GM23338 (cell line): ENCODE results near the gene DTWD1. TPM values are rescaled to one million over a fixed set of nuclear protein-coding genes. Genes with fewer than 3 reads are reported as not detected.

Experiments
- ATAC-seq: fragments of 200-7000 bp; cut with Tn5 transposase; 3 replicates; pipeline ENCODE4 v1.9.1; 2020
- DNase-seq: peaks from one replicate; pipeline ENCODE4 v3.0.0-alpha.2; 2015; ENCODE audit warnings: low spot score
- H2AFZ ChIP-seq: fragments of 200-600 bp; sonication (generic); 2 replicates; pipeline ENCODE4 v1.8.0; 2016; ENCODE audit warnings: antibody characterized with exemption, mild to moderate bottlenecking, moderate library complexity
- H3F3A ChIP-seq: fragments of 200-600 bp; sonication (generic); replicated peaks from 2 replicates; pipeline ENCODE4 v1.8.0; 2017; ENCODE audit warnings: antibody characterized with exemption, mixed run types, low read depth
- H3K27ac ChIP-seq: fragments of 200-600 bp; sonication (generic); 2 replicates; pipeline ENCODE4 v1.6.1; 2016; ENCODE audit warnings: low read depth
- H3K27me3 ChIP-seq: fragments of 200-600 bp; sonication (generic); 2 replicates; pipeline ENCODE4 v1.8.0; 2016; ENCODE audit warnings: mild to moderate bottlenecking, mixed run types, moderate library complexity; ENCODE audit not compliant: insufficient read depth
- H3K36me3 ChIP-seq: fragments of 200-600 bp; sonication (generic); 2 replicates; pipeline ENCODE4 v1.8.0; 2016; ENCODE audit warnings: mild to moderate bottlenecking; ENCODE audit not compliant: insufficient read depth
- H3K4me1 ChIP-seq: fragments of 200-600 bp; sonication (generic); 2 replicates; pipeline ENCODE4 v1.8.0; 2016; ENCODE audit warnings: mild to moderate bottlenecking, moderate library complexity; ENCODE audit not compliant: insufficient read depth
- H3K4me2 ChIP-seq: fragments of 200-600 bp; sonication (generic); 2 replicates; pipeline ENCODE4 v1.7.1; 2017; ENCODE audit warnings: mixed run types
- H3K4me3 ChIP-seq: fragments of 200-600 bp; sonication (generic); 2 replicates; pipeline ENCODE4 v1.6.1; 2016; ENCODE audit warnings: mixed run types
- H3K79me2 ChIP-seq: fragments of 200-600 bp; sonication (generic); replicated peaks from 2 replicates; pipeline ENCODE4 v1.8.0; 2017; ENCODE audit warnings: mild to moderate bottlenecking; ENCODE audit not compliant: insufficient read depth
- H3K9me2 ChIP-seq: fragments of 200-600 bp; sonication (generic); 2 replicates; pipeline ENCODE4 v1.8.0; 2017; ENCODE audit not compliant: insufficient read depth
- H4K20me1 ChIP-seq: fragments of 200-600 bp; sonication (generic); replicated peaks from 2 replicates; pipeline ENCODE4 v1.8.0; 2017; ENCODE audit warnings: mild to moderate bottlenecking; ENCODE audit not compliant: insufficient read depth
- H3K27ac Mint-ChIP-seq: 2 replicates; pipeline ENCODE4 v1.8.0; 2020; ENCODE audit warnings: inconsistent platforms, mild to moderate bottlenecking, moderate library complexity, mixed read lengths
- H3K27me3 Mint-ChIP-seq: 3 replicates; pipeline ENCODE4 v1.8.0; 2022; ENCODE audit warnings: low read depth, mild to moderate bottlenecking, moderate library complexity, mixed read lengths, inconsistent platforms; ENCODE audit not compliant: insufficient read depth, poor library complexity
- H3K36me3 Mint-ChIP-seq: 3 replicates; pipeline ENCODE4 v1.8.0; 2021; ENCODE audit warnings: low read depth, mild to moderate bottlenecking, inconsistent platforms, moderate library complexity, mixed read lengths
- H3K4me1 Mint-ChIP-seq: 3 replicates; pipeline ENCODE4 v1.8.0; 2020; ENCODE audit warnings: mild to moderate bottlenecking, inconsistent platforms, mixed read lengths
- H3K4me3 Mint-ChIP-seq: 3 replicates; pipeline ENCODE4 v1.8.0; 2021; ENCODE audit warnings: moderate library complexity, mild to moderate bottlenecking, inconsistent platforms, mixed read lengths
- H3K9me3 Mint-ChIP-seq: 3 replicates; pipeline ENCODE4 v1.8.0; 2020; ENCODE audit warnings: moderate library complexity, mild to moderate bottlenecking, inconsistent platforms, mixed read lengths
- CREB1 ChIP-seq: fragments of 250-450 bp; sonication (Bioruptor Pico); IDR thresholded peaks from 2 replicates; pipeline ENCODE4 v1.5.0; 2020; ENCODE audit warnings: low read depth, mild to moderate bottlenecking, moderate library complexity
- EZH2 ChIP-seq: fragments of 200-600 bp; sonication (generic); IDR thresholded peaks from one replicate; pipeline ENCODE4 v1.8.0; 2017; ENCODE audit warnings: antibody characterized with exemption, mild to moderate bottlenecking, low read depth; ENCODE audit not compliant: unreplicated experiment
- EZH2phosphoT487 ChIP-seq: fragments of 200-600 bp; sonication (generic); IDR thresholded peaks from one replicate; pipeline ENCODE4 v1.8.1; 2018; ENCODE audit warnings: antibody characterized with exemption; ENCODE audit not compliant: unreplicated experiment
- NANOG ChIP-seq: IDR thresholded peaks from 2 replicates; pipeline ENCODE4 v1.6.1; 2016; ENCODE audit warnings: antibody characterized with exemption, borderline replicate concordance
- POLR2AphosphoS5 ChIP-seq: IDR thresholded peaks from 2 replicates; pipeline ENCODE4 v1.6.1; 2016; ENCODE audit warnings: antibody characterized with exemption, low read depth
- STAT1 ChIP-seq: IDR thresholded peaks from one replicate; pipeline ENCODE4 v1.6.1; 2016; ENCODE audit warnings: antibody characterized with exemption; ENCODE audit not compliant: unreplicated experiment
- ZNF114 ChIP-seq: fragments of 250-450 bp; sonication (Bioruptor Pico); IDR thresholded peaks from 2 replicates; pipeline ENCODE4 v1.5.0; 2020; ENCODE audit warnings: mild to moderate bottlenecking, moderate library complexity
- ZNF331 ChIP-seq: fragments of 250-450 bp; sonication (Bioruptor Pico); IDR thresholded peaks from 2 replicates; pipeline ENCODE4 v1.5.0; 2020; ENCODE audit warnings: low read depth, mild to moderate bottlenecking, moderate library complexity
- ZNF462 ChIP-seq: fragments of 250-450 bp; sonication (Bioruptor Pico); IDR thresholded peaks from 2 replicates; pipeline ENCODE4 v1.5.0; 2020; ENCODE audit warnings: mild to moderate bottlenecking, moderate library complexity
- polyA plus RNA-seq: library from polyadenylated mRNA; unstranded; fragments of >200 nt; fragmentation: Nextera tagmentation; extraction: Ambion mirVana; gene quantifications from 2 replicates; pipeline ENCODE4 v1.2.1, GENCODE V29; 2016
- total RNA-seq: library from RNA; depleted of rRNA; stranded (reverse); fragments of >200 nt; shearing (Covaris generic); gene quantifications from 2 replicates; pipeline ENCODE4 v1.2.3, GENCODE V29; 2014
- TF ChIP-seq, protein P1 (sequence below), 2 experiments: fragments of 200-600 bp in 1 of 2; sonication (generic) in 1 of 2; conservative IDR thresholded peaks; 2 replicates each; pipeline versions ENCODE4 v1.5.1 to v1.6.1; 2016 to 2017; ENCODE audit warnings: antibody characterized with exemption in 2 of 2, low read depth in 2 of 2, mild to moderate bottlenecking in 2 of 2, moderate library complexity in 1 of 2
- TF ChIP-seq, protein P2 (sequence below): IDR thresholded peaks from one replicate; pipeline ENCODE4 v1.6.1; 2018; ENCODE audit warnings: antibody characterized with exemption; ENCODE audit not compliant: unreplicated experiment

Gene DTWD1
- total and polyA plus RNA-seq, 2 experiments from 2014 or later: 28.4 to 45.2 TPM

GRCh38 chr15:49686599-49686998, 65.8 kb downstream of the DTWD1 start (continued):
- TF ChIP-seq, protein P1, sequence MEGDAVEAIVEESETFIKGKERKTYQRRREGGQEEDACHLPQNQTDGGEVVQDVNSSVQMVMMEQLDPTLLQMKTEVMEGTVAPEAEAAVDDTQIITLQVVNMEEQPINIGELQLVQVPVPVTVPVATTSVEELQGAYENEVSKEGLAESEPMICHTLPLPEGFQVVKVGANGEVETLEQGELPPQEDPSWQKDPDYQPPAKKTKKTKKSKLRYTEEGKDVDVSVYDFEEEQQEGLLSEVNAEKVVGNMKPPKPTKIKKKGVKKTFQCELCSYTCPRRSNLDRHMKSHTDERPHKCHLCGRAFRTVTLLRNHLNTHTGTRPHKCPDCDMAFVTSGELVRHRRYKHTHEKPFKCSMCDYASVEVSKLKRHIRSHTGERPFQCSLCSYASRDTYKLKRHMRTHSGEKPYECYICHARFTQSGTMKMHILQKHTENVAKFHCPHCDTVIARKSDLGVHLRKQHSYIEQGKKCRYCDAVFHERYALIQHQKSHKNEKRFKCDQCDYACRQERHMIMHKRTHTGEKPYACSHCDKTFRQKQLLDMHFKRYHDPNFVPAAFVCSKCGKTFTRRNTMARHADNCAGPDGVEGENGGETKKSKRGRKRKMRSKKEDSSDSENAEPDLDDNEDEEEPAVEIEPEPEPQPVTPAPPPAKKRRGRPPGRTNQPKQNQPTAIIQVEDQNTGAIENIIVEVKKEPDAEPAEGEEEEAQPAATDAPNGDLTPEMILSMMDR (conservative IDR thresholded peaks at IDR 0.05; ENCODE audit: low read depth in 2 of 2): no peak
- no peak for TF ChIP-seq ZNF114 (CRISPR knock-in tag)
- no peak for TF ChIP-seq EZH2phosphoT487
- no peak for TF ChIP-seq CREB1 (CRISPR knock-in tag)

- Histone ChIP-seq H2AFZ (no peak overlapping the region), H3K36me3 (no peaks in the 10 kb centered on the region), H3K4me3 (no peak overlapping the region), H3K4me2 (no peak overlapping the region), H3K4me1 (no peaks in the 10 kb centered on the region), H3K79me2 (no peaks in the 10 kb centered on the region), H3K27me3 (no peaks in the 10 kb centered on the region), H3K27ac (no peak overlapping the region), H4K20me1 (no peaks in the 10 kb centered on the region), H3F3A (no peaks in the 10 kb centered on the region), H3K9me2 (no peaks in the 10 kb centered on the region; the same call in 1 of the 2 replicates)
- Mint-ChIP-seq H3K9me3 (no peaks in the 10 kb centered on the region), H3K4me3 (no peak overlapping the region), H3K36me3 (no peaks in the 10 kb centered on the region), H3K27ac (no peak overlapping the region), H3K4me1 (peaks cover under 1% of the 10 kb centered on the region; the same call in 2 of the 3 replicates), H3K27me3 (no peaks in the 10 kb centered on the region)
- ATAC-seq (no peak), DNase-seq (no peak)
- TF ChIP-seq STAT1: no peak
- no peak for TF ChIP-seq POLR2AphosphoS5
- TF ChIP-seq, protein P1 (conservative IDR thresholded peaks at IDR 0.05; ENCODE audit: low read depth in 2 of 2): no peak
- no peak for TF ChIP-seq NANOG
- TF ChIP-seq ZNF331 (CRISPR knock-in tag): no peak
- TF ChIP-seq, protein P2, sequence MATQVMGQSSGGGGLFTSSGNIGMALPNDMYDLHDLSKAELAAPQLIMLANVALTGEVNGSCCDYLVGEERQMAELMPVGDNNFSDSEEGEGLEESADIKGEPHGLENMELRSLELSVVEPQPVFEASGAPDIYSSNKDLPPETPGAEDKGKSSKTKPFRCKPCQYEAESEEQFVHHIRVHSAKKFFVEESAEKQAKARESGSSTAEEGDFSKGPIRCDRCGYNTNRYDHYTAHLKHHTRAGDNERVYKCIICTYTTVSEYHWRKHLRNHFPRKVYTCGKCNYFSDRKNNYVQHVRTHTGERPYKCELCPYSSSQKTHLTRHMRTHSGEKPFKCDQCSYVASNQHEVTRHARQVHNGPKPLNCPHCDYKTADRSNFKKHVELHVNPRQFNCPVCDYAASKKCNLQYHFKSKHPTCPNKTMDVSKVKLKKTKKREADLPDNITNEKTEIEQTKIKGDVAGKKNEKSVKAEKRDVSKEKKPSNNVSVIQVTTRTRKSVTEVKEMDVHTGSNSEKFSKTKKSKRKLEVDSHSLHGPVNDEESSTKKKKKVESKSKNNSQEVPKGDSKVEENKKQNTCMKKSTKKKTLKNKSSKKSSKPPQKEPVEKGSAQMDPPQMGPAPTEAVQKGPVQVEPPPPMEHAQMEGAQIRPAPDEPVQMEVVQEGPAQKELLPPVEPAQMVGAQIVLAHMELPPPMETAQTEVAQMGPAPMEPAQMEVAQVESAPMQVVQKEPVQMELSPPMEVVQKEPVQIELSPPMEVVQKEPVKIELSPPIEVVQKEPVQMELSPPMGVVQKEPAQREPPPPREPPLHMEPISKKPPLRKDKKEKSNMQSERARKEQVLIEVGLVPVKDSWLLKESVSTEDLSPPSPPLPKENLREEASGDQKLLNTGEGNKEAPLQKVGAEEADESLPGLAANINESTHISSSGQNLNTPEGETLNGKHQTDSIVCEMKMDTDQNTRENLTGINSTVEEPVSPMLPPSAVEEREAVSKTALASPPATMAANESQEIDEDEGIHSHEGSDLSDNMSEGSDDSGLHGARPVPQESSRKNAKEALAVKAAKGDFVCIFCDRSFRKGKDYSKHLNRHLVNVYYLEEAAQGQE: no peak
- no peak for TF ChIP-seq EZH2
- TF ChIP-seq ZNF462: no peak
- no peak for TF ChIP-seq EZH2phosphoT487
Measured at GRCh38 chr15:49688135-49688790, 67.4 kb downstream of the DTWD1 start.
